Heart left ventricle (tissue), 13 donors: ENCODE results near the gene ESYT2.

Experiments used
- CTCF ChIP-seq, 12 donors: fragments of 200-600 bp; sonication (generic) in 4 of 12; IDR thresholded peaks; one replicate each; pipeline versions ENCODE4 v1.5.0 to v1.8.0; 2018 to 2022; ENCODE audit warnings: antibody characterized with exemption in 12 of 12, mild to moderate bottlenecking in 5 of 12
- POLR2A ChIP-seq, 2 donors: fragments of 450-650 bp; IDR thresholded peaks; one replicate each; pipeline ENCODE4 v1.6.1; 2017; ENCODE audit warnings: antibody characterized with exemption in 2 of 2, mild to moderate bottlenecking in 2 of 2, moderate library complexity in 2 of 2
- donor health status: ischemic (EF 13 %, LVEDD 7.1; RV severe dilation, severe dysfunction).
- donor health status: DM: no; HTN: yes; CAD: no.
- donor health status: DM: no; HTN: no; CAD: no.
- donor health status: ischemic (EF 25% LVEDD 6.9; RV normal size, moderate dysfunction).
- donor health status: ischemic (EF 25% LVEDD 5.7; RV mildly dilated, moderate dysfunction).
- donor health status: ischemic (EF 35%, LVEDD 5.7; RV mildly dilated, moderate dysfunction).
- donor health status: nonischemic (EF 11% LVEDD 7.7; RV severe dilation, severe dysfunction).
- donor health status: DM: yes; HTN: yes; CAD: no.
- donor health status: PGD.
- donor health status: ischemic (EF 29% LVEDD 5.4; RV normal size, mild dysfunction).
- donor health status: nonischemic (EF 23%, LVEDD 6.1; RV moderate dilation, normal function).

- no peak for TF ChIP-seq CTCF (IDR thresholded peaks at IDR 0.05)
- no peak for TF ChIP-seq POLR2A (IDR thresholded peaks at IDR 0.05)
Measured at GRCh38 chr7:158765020-158765419, 64.3 kb downstream of the ESYT2 start.
